ENCODE measurements around the gene RIMKLB.

DNA sequence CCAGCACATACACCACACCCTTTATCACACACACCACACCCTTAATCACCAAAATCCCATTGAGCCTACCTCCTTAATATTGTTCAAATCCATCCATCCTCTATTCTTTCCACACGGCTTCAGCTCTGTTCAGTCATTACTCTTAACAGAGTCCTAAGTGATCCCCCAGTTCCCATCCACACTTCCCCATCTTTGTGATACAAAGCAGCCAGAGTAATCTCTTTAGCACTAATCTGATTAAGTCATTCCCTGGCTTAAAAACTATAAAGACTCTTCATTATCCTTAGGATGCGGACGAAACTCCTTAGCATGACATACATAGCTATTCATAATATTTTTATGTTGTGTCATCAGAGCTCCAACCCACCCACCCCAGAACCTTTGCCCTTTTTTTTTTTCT is 20.4 kb upstream of the RIMKLB start:
- TF ChIP-seq, protein P1, sequence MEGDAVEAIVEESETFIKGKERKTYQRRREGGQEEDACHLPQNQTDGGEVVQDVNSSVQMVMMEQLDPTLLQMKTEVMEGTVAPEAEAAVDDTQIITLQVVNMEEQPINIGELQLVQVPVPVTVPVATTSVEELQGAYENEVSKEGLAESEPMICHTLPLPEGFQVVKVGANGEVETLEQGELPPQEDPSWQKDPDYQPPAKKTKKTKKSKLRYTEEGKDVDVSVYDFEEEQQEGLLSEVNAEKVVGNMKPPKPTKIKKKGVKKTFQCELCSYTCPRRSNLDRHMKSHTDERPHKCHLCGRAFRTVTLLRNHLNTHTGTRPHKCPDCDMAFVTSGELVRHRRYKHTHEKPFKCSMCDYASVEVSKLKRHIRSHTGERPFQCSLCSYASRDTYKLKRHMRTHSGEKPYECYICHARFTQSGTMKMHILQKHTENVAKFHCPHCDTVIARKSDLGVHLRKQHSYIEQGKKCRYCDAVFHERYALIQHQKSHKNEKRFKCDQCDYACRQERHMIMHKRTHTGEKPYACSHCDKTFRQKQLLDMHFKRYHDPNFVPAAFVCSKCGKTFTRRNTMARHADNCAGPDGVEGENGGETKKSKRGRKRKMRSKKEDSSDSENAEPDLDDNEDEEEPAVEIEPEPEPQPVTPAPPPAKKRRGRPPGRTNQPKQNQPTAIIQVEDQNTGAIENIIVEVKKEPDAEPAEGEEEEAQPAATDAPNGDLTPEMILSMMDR (IDR thresholded peaks at IDR 0.05; ENCODE audit: insufficient read depth, low read length, poor library complexity, severe bottlenecking), result no peak
- TF ChIP-seq EZH2phosphoT487 (conservative IDR thresholded peaks at IDR 0.05; ENCODE audit: low read length), result no peak

Data from SU-DHL-6 (cell line).